Liver (tissue), 3 donors: ENCODE data around the gene PTRH2.

Source experiments
- EGR1 ChIP-seq, 2 donors: IDR thresholded peaks; 2 replicates each; pipeline ENCODE4 v1.6.1; 2016 to 2018; ENCODE audit warnings: antibody characterized with exemption in 2 of 2, low read depth in 2 of 2
- FOXA1 ChIP-seq: IDR thresholded peaks from 2 replicates; pipeline ENCODE4 v1.6.1; 2016; ENCODE audit warnings: antibody characterized with exemption
- GABPA ChIP-seq, 2 donors: IDR thresholded peaks in 1 of 2; conservative IDR thresholded peaks in 1 of 2; 2 replicates each; pipeline ENCODE4 v1.6.1; 2016; ENCODE audit warnings: antibody characterized with exemption in 2 of 2, mild to moderate bottlenecking in 1 of 2, moderate library complexity in 1 of 2
- HNF4A ChIP-seq, 2 donors: conservative IDR thresholded peaks; 2 replicates each; pipeline ENCODE4 v1.6.1; 2016; ENCODE audit warnings: antibody characterized with exemption in 2 of 2, mild to moderate bottlenecking in 2 of 2
- JUND ChIP-seq, 2 donors: IDR thresholded peaks; 2 replicates each; pipeline ENCODE4 v1.6.1; 2016; ENCODE audit warnings: antibody characterized with exemption in 2 of 2
- RAD21 ChIP-seq, 2 donors: IDR thresholded peaks; 2 replicates each; pipeline ENCODE4 v1.6.1; 2016; ENCODE audit warnings: antibody characterized with exemption in 2 of 2, mild to moderate bottlenecking in 2 of 2
- RXRA ChIP-seq, 2 donors: IDR thresholded peaks; 2 replicates each; pipeline ENCODE4 v1.6.1; 2017 to 2018; ENCODE audit warnings: antibody characterized with exemption in 2 of 2, mild to moderate bottlenecking in 1 of 2
- SP1 ChIP-seq: IDR thresholded peaks from 2 replicates; pipeline ENCODE4 v1.6.1; 2018; ENCODE audit warnings: antibody characterized with exemption, mild to moderate bottlenecking
- TAF1 ChIP-seq: conservative IDR thresholded peaks from 2 replicates; pipeline ENCODE4 v1.6.1; 2016; ENCODE audit warnings: antibody characterized with exemption, mild to moderate bottlenecking
- YY1 ChIP-seq: IDR thresholded peaks from 2 replicates; pipeline ENCODE4 v1.6.1; 2016; ENCODE audit warnings: antibody characterized with exemption, mild to moderate bottlenecking
- TF ChIP-seq, protein P1 (sequence below): fragments of 150-350 bp; IDR thresholded peaks from 2 replicates; pipeline ENCODE4 v1.5.1; 2017; ENCODE audit warnings: improper control_type of control experiment, low read depth, low read length; ENCODE audit not compliant: missing input control
- TF ChIP-seq, protein P2 (sequence below): IDR thresholded peaks from 2 replicates; pipeline ENCODE4 v1.6.1; 2016; ENCODE audit warnings: antibody characterized with exemption
- TF ChIP-seq, protein P3 (sequence below): IDR thresholded peaks from 2 replicates; pipeline ENCODE4 v1.6.1; 2016; ENCODE audit warnings: antibody characterized with exemption
- TF ChIP-seq, protein P4 (sequence below): IDR thresholded peaks from 2 replicates; pipeline ENCODE4 v1.6.1; 2016; ENCODE audit warnings: antibody characterized with exemption, mild to moderate bottlenecking
- donor health status: healthy.
- donor health status: healthy.

DNA sequence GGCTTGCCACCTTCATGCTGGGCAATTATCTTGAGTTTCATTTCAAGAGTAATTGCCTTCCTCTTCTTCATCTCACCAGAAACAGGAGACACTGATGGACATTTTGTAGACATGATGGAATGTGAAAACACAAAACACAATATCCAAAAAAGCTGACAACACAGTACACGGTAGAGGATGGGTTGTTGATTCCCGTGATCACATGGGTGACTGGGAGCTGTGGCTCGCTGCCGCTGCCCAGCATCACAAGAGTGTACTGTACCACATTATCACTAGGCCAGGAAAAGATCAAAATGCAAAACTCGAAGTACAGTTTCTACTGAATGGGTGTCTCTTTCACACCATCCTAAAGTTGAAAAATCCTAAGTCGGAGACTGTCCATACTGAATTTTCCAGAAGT lies 7.4 kb downstream of the PTRH2 start:
- TF ChIP-seq, protein P1, sequence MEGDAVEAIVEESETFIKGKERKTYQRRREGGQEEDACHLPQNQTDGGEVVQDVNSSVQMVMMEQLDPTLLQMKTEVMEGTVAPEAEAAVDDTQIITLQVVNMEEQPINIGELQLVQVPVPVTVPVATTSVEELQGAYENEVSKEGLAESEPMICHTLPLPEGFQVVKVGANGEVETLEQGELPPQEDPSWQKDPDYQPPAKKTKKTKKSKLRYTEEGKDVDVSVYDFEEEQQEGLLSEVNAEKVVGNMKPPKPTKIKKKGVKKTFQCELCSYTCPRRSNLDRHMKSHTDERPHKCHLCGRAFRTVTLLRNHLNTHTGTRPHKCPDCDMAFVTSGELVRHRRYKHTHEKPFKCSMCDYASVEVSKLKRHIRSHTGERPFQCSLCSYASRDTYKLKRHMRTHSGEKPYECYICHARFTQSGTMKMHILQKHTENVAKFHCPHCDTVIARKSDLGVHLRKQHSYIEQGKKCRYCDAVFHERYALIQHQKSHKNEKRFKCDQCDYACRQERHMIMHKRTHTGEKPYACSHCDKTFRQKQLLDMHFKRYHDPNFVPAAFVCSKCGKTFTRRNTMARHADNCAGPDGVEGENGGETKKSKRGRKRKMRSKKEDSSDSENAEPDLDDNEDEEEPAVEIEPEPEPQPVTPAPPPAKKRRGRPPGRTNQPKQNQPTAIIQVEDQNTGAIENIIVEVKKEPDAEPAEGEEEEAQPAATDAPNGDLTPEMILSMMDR, result no peak
- TF ChIP-seq, protein P2, sequence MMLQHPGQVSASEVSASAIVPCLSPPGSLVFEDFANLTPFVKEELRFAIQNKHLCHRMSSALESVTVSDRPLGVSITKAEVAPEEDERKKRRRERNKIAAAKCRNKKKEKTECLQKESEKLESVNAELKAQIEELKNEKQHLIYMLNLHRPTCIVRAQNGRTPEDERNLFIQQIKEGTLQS, result no peak
- TF ChIP-seq, protein P3, sequence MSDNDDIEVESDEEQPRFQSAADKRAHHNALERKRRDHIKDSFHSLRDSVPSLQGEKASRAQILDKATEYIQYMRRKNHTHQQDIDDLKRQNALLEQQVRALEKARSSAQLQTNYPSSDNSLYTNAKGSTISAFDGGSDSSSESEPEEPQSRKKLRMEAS, result no peak
- TF ChIP-seq RXRA (IDR thresholded peaks at IDR 0.05) (no peak), TAF1 (no peak), JUND (IDR thresholded peaks at IDR 0.05) (no peak), SP1 (no peak), RAD21 (IDR thresholded peaks at IDR 0.05) (no peak), GABPA (IDR thresholded peaks at IDR 0.05 in 1 of 2, conservative IDR thresholded peaks at IDR 0.05 in 1 of 2) (no peak), EGR1 (IDR thresholded peaks at IDR 0.05; ENCODE audit: low read depth in 2 of 2) (no peak), HNF4A (conservative IDR thresholded peaks at IDR 0.05) (no peak), YY1 (no peak), FOXA1 (no peak)
- TF ChIP-seq, protein P4, sequence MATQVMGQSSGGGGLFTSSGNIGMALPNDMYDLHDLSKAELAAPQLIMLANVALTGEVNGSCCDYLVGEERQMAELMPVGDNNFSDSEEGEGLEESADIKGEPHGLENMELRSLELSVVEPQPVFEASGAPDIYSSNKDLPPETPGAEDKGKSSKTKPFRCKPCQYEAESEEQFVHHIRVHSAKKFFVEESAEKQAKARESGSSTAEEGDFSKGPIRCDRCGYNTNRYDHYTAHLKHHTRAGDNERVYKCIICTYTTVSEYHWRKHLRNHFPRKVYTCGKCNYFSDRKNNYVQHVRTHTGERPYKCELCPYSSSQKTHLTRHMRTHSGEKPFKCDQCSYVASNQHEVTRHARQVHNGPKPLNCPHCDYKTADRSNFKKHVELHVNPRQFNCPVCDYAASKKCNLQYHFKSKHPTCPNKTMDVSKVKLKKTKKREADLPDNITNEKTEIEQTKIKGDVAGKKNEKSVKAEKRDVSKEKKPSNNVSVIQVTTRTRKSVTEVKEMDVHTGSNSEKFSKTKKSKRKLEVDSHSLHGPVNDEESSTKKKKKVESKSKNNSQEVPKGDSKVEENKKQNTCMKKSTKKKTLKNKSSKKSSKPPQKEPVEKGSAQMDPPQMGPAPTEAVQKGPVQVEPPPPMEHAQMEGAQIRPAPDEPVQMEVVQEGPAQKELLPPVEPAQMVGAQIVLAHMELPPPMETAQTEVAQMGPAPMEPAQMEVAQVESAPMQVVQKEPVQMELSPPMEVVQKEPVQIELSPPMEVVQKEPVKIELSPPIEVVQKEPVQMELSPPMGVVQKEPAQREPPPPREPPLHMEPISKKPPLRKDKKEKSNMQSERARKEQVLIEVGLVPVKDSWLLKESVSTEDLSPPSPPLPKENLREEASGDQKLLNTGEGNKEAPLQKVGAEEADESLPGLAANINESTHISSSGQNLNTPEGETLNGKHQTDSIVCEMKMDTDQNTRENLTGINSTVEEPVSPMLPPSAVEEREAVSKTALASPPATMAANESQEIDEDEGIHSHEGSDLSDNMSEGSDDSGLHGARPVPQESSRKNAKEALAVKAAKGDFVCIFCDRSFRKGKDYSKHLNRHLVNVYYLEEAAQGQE, result no peak
